Gastrocnemius medialis (tissue), 4 donors: ENCODE measurements around the gene PARP11. TPM values are rescaled to one million over a fixed set of nuclear protein-coding genes. Genes with fewer than 3 reads are reported as not detected.

Experiments
- ATAC-seq, 2 donors: fragments of 150-250 bp; one replicate each; pipeline ENCODE4 v1.9.1; 2016
- DNase-seq, 2 donors: peaks; one replicate each; pipeline ENCODE4 v3.0.0-alpha.2; 2019
- H3K27ac ChIP-seq, 4 donors: fragments of 200-600 bp; sonication (generic); 1 replicate in 1 of 4; 2 replicates in 3 of 4; pipeline ENCODE4 v1.5.1; 2016 to 2018; ENCODE audit warnings: mild to moderate bottlenecking in 2 of 4, moderate library complexity in 1 of 4
- H3K27me3 ChIP-seq, 3 donors: fragments of 200-600 bp; sonication (generic) in 2 of 3; 1 replicate in 1 of 3; 2 replicates in 2 of 3; pipeline versions ENCODE4 v1.5.1 to v1.6.0; 2016 to 2019; ENCODE audit warnings: mild to moderate bottlenecking in 1 of 3, moderate library complexity in 1 of 3
- H3K36me3 ChIP-seq, 2 donors: fragments of 200-600 bp; sonication (generic) in 1 of 2; one replicate each; pipeline ENCODE4 v1.5.1; 2017 to 2018
- H3K4me1 ChIP-seq, 2 donors: fragments of 200-600 bp; sonication (generic) in 1 of 2; one replicate each; pipeline ENCODE4 v1.5.1; 2016 to 2017; ENCODE audit warnings: mild to moderate bottlenecking in 2 of 2
- H3K4me3 ChIP-seq, 4 donors: fragments of 200-600 bp; sonication (generic) in 3 of 4; 1 replicate in 1 of 4; 2 replicates in 3 of 4; pipeline ENCODE4 v1.5.1; 2016 to 2019; ENCODE audit warnings: mild to moderate bottlenecking in 2 of 4
- H3K9me3 ChIP-seq, 3 donors: fragments of 200-600 bp; sonication (generic) in 2 of 3; 1 replicate in 1 of 3; 2 replicates in 2 of 3; pipeline ENCODE4 v1.5.1; 2016 to 2019
- CTCF ChIP-seq, 5 experiments: fragments of 450-650 bp in 3 of 5; fragments of 200-600 bp in 2 of 5; sonication (generic) in 2 of 5; IDR thresholded peaks in 4 of 5; conservative IDR thresholded peaks in 1 of 5; 1 replicate in 4 of 5; 2 replicates in 1 of 5; pipeline ENCODE4 v1.5.1; 2016 to 2019; ENCODE audit warnings: antibody characterized with exemption in 5 of 5, mild to moderate bottlenecking in 3 of 5, moderate library complexity in 3 of 5
- POLR2A ChIP-seq, 2 donors: fragments of 450-650 bp; IDR thresholded peaks; one replicate each; pipeline ENCODE4 v1.6.1; 2017; ENCODE audit warnings: antibody characterized with exemption in 2 of 2, mild to moderate bottlenecking in 2 of 2, moderate library complexity in 2 of 2
- in situ Hi-C, 4 donors: fragments of 200-750 bp; cut with MboI; loops; one replicate each; pipeline versions ENCODE4 v1.15.0 to v1.8.0; 2017; ENCODE audit warnings: low sequenced_read_pairs in 4 of 4
- intact Hi-C: fragments of 100-400 bp; cut with DNase I; formaldehyde crosslinking; loops from one replicate; pipeline ENCODE4 v1.15.1; 2023; ENCODE audit warnings: low total_unique reads
- total RNA-seq, 4 donors: library from RNA; depleted of rRNA; stranded (reverse); fragments of >200 nt; gene quantifications; one replicate each; pipeline versions ENCODE4 v1.1.0 to v1.2.3, GENCODE V29; 2016

The PARP11 gene
- total RNA-seq, 4 donors from 2014 or later: 0.53 to 2.4 (median 1.2) TPM

DNA sequence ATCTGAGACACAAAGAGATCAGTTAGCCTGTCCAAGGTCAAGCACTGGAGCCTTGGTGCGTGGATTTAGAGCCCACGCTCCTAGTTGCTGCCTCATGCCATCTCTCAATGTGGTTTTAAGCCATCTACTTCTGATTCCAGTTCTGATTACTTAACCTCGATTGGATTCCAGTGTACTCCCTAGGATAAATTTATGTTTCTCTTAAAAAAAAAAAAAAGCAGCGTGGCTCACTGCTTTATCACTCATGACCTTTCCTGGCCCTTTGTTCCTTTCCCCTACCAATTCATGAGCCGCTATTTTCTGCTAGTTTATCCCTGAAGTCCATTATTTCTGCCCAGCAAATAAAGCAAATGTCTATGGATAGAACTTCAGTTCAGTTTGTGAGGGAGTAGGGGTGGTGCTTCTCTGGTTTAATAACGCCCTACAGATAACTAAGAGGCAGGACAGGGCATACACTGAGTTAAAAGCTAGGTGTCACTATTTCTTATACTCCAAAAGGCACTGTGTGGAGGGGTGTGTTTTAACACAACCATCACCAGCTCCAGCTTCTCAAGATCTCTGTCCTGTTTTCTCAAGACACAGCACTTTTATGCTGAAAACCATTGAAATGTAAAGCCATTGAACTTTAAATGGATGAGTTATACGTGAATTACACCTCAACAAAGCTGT is 9.8 kb upstream of the PARP11 start:
- ATAC-seq: no peak
- intact Hi-C loops: no loop called here
- Histone ChIP-seq H3K27me3 (peaks cover 0 to 16% (median 9%) of the 10 kb centered on the region in 3 donors), H3K36me3 (no peaks in the 10 kb centered on the region), H3K4me3 (no peak overlapping the region), H3K27ac (no peak overlapping the region), H3K4me1 (peaks cover 0 to 3% of the 10 kb centered on the region in 2 donors), H3K9me3 (no peaks in the 10 kb centered on the region)
- no peak for DNase-seq
- TF ChIP-seq POLR2A (IDR thresholded peaks at IDR 0.05): no peak
- no peak for TF ChIP-seq CTCF (IDR thresholded peaks at IDR 0.05 in 4 of 5, conservative IDR thresholded peaks at IDR 0.05 in 1 of 5)
- in situ Hi-C loops: loop anchor here in 3 of 4 donors (5.0 to 10.0 kb wide), 3 partner anchors 152 to 394 kb away; no protein-coding TSS in a partner anchor

DNA sequence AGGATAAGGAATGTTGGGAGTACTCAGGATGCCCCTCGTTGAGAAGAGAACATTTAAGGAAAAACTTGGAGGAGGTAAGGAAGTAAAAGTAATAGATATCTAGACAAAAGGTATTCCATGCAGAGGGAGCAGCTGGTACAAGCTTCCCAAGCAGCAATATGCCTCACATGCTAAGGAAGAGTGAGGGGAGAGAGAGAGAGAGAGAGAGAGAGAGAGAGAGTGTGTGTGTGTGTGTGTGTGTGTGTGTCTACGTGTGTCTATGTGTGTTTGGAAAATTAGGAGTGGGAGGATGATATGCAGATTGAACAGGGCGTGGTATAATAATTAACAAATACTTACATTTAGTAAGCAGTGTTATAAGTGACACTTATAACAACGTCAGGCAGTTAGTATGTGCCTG is 9.2 kb upstream of the PARP11 start:
- no peak for ATAC-seq
- TF ChIP-seq CTCF (IDR thresholded peaks at IDR 0.05 in 4 of 5, conservative IDR thresholded peaks at IDR 0.05 in 1 of 5) (no peak), POLR2A (IDR thresholded peaks at IDR 0.05) (no peak)
- intact Hi-C loops (no loop called here), in situ Hi-C loops (loop anchor here in 3 of 4 donors (5.0 to 10.0 kb wide), 3 partner anchors 152 to 395 kb away; no protein-coding TSS in a partner anchor)
- no peak overlapping the region for H3K4me3 ChIP-seq
- H3K27me3 ChIP-seq: peaks cover 0 to 16% (median 9%) of the 10 kb centered on the region in 3 donors
- DNase-seq: no peak
- H3K36me3 ChIP-seq: no peaks in the 10 kb centered on the region
- H3K4me1 ChIP-seq: peaks cover 0 to 3% of the 10 kb centered on the region in 2 donors
- H3K9me3 ChIP-seq: no peaks in the 10 kb centered on the region
- H3K27ac ChIP-seq: no peak overlapping the region

GRCh38 chr12:3881281-3881950 is 8.2 kb upstream of the PARP11 start:
- TF ChIP-seq POLR2A (IDR thresholded peaks at IDR 0.05) (no peak), CTCF (IDR thresholded peaks at IDR 0.05 in 4 of 5, conservative IDR thresholded peaks at IDR 0.05 in 1 of 5) (no peak)
- intact Hi-C loops (no loop called here), in situ Hi-C loops (loop anchor here in 3 of 4 donors (5.0 to 10.0 kb wide), 3 partner anchors 153 to 396 kb away; no protein-coding TSS in a partner anchor)
- Histone ChIP-seq H3K36me3 (no peaks in the 10 kb centered on the region), H3K9me3 (no peaks in the 10 kb centered on the region), H3K27ac (no peak overlapping the region), H3K4me1 (peaks cover 0 to 3% of the 10 kb centered on the region in 2 donors), H3K27me3 (peaks cover 0 to 16% (median 14%) of the 10 kb centered on the region in 3 donors), H3K4me3 (no peak overlapping the region)
- ATAC-seq (no peak), DNase-seq (no peak)

GRCh38 chr12:3879846-3880245 is 6.6 kb upstream of the PARP11 start:
- intact Hi-C loops: loop anchor here (10.0 kb wide), 2 partner anchors 565 to 1085 kb away; partner anchors contain the start of genes FGF6 and FKBP4
- in situ Hi-C loops: loop anchor here in 3 of 4 donors (5.0 to 10.0 kb wide), 4 partner anchors 155 to 405 kb away; no protein-coding TSS in a partner anchor
- ATAC-seq (no peak), DNase-seq (no peak)
- peaks cover 0 to 16% (median 14%) of the 10 kb centered on the region in 3 donors for H3K27me3 ChIP-seq
- no peaks in the 10 kb centered on the region for H3K9me3 ChIP-seq
- H3K4me1 ChIP-seq: no peaks in the 10 kb centered on the region
- H3K36me3 ChIP-seq: no peaks in the 10 kb centered on the region
- H3K4me3 ChIP-seq: no peak overlapping the region
- no peak overlapping the region for H3K27ac ChIP-seq
- TF ChIP-seq POLR2A (IDR thresholded peaks at IDR 0.05): no peak
- no peak for TF ChIP-seq CTCF (IDR thresholded peaks at IDR 0.05 in 4 of 5, conservative IDR thresholded peaks at IDR 0.05 in 1 of 5)
